ENCODE results near the gene NAA15.
"Not testable (repeated sequence)": the region's sequence is repeated elsewhere in the genome, so short reads cannot be mapped to it uniquely, and the experiment has no call there.

GRCh38 chr4:139444881-139445280, 143.6 kb downstream of the NAA15 start:
- TF ChIP-seq POLR2A, CTCF, EP300 (IDR thresholded peaks at IDR 0.05): not testable (repeated sequence)

Data from stomach (tissue), 4 donors.